Measurements from ENCODE around the gene PPP1R2.

The PPP1R2 gene

GRCh38 chr3:195532834-195533233 is 10.3 kb downstream of the PPP1R2 start:
- Mint-ChIP-seq H3K4me1 (peaks cover 14% of the 10 kb centered on the region), H3K9me3 (no peaks in the 10 kb centered on the region), H3K27me3 (ENCODE audit: low read depth) (no peaks in the 10 kb centered on the region), H3K4me3 (no peak overlapping the region), H3K27ac (no peak overlapping the region), H3K36me3 (ENCODE audit: low read depth) (peaks cover 33% of the 10 kb centered on the region)
- TF ChIP-seq CTCF (IDR thresholded peaks at IDR 0.05; ENCODE audit: unreplicated experiment in 3 of 3): no peak

GRCh38 chr3:195532345-195532744 is 10.8 kb downstream of the PPP1R2 start:
- no peak for TF ChIP-seq CTCF (IDR thresholded peaks at IDR 0.05; ENCODE audit: unreplicated experiment in 3 of 3)
- H3K4me3 Mint-ChIP-seq: no peak overlapping the region
- H3K27ac Mint-ChIP-seq: no peak overlapping the region
- H3K4me1 Mint-ChIP-seq: peaks cover 14% of the 10 kb centered on the region
- no peaks in the 10 kb centered on the region for H3K9me3 Mint-ChIP-seq
- no peaks in the 10 kb centered on the region for H3K27me3 Mint-ChIP-seq (ENCODE audit: low read depth)
- peaks cover 38% of the 10 kb centered on the region for H3K36me3 Mint-ChIP-seq (ENCODE audit: low read depth)

- no peak for TF ChIP-seq CTCF (IDR thresholded peaks at IDR 0.05; ENCODE audit: unreplicated experiment in 3 of 3)
- H3K36me3 Mint-ChIP-seq (ENCODE audit: low read depth): peaks cover 38% of the 10 kb centered on the region
- H3K27ac Mint-ChIP-seq: no peak overlapping the region
- H3K4me3 Mint-ChIP-seq: no peak overlapping the region
- H3K4me1 Mint-ChIP-seq: peaks cover 14% of the 10 kb centered on the region
- no peaks in the 10 kb centered on the region for H3K27me3 Mint-ChIP-seq (ENCODE audit: low read depth)
- H3K9me3 Mint-ChIP-seq: no peaks in the 10 kb centered on the region
Observed at GRCh38 chr3:195531683-195532082, 11.4 kb downstream of the PPP1R2 start.

GRCh38 chr3:195526492-195526891 is 16.6 kb downstream of the PPP1R2 start:
- Mint-ChIP-seq H3K9me3 (no peaks in the 10 kb centered on the region), H3K27me3 (ENCODE audit: low read depth) (no peaks in the 10 kb centered on the region), H3K4me1 (no peaks in the 10 kb centered on the region), H3K4me3 (no peak overlapping the region), H3K27ac (no peak overlapping the region), H3K36me3 (ENCODE audit: low read depth) (peaks cover 37% of the 10 kb centered on the region)
- no peak for TF ChIP-seq CTCF (IDR thresholded peaks at IDR 0.05; ENCODE audit: unreplicated experiment in 3 of 3)

GRCh38 chr3:195524171-195524896 is 18.8 kb downstream of the PPP1R2 start:
- TF ChIP-seq CTCF (IDR thresholded peaks at IDR 0.05; ENCODE audit: unreplicated experiment in 3 of 3): no peak
- Mint-ChIP-seq H3K4me1 (no peaks in the 10 kb centered on the region), H3K9me3 (no peaks in the 10 kb centered on the region), H3K4me3 (no peak overlapping the region), H3K27me3 (ENCODE audit: low read depth) (no peaks in the 10 kb centered on the region), H3K36me3 (ENCODE audit: low read depth) (peaks cover 33% of the 10 kb centered on the region), H3K27ac (no peak overlapping the region)
